Peyer's patch (tissue), 4 donors: ENCODE results near the gene IFITM2. TPM values are rescaled to one million over a fixed set of nuclear protein-coding genes. Genes with fewer than 3 reads are reported as not detected.
A peak's percentile ranks its signal among the peaks of the same experiment; 100 is the strongest.
"Not testable (repeated sequence)": the region's sequence is repeated elsewhere in the genome, so short reads cannot be mapped to it uniquely, and the experiment has no call there.

Source experiments
- DNase-seq, 3 donors: peaks; one replicate each; pipeline ENCODE4 v3.0.0-alpha.2; 2017 to 2019
- H3K27ac ChIP-seq, 4 donors: fragments of 200-600 bp; sonication (generic); one replicate each; pipeline ENCODE4 v1.5.1; 2016 to 2019
- H3K27me3 ChIP-seq, 2 donors: fragments of 200-600 bp; sonication (generic); one replicate each; pipeline ENCODE4 v1.5.1; 2019
- H3K36me3 ChIP-seq, 3 donors: fragments of 200-600 bp; sonication (generic); one replicate each; pipeline ENCODE4 v1.5.1; 2016 to 2019
- H3K4me1 ChIP-seq, 4 donors: fragments of 200-600 bp; sonication (generic); one replicate each; pipeline ENCODE4 v1.5.1; 2016 to 2019
- H3K4me3 ChIP-seq, 4 donors: fragments of 200-600 bp; sonication (generic); 1 replicate in 3 of 4; 2 replicates in 1 of 4; pipeline ENCODE4 v1.5.1; 2016 to 2019; ENCODE audit warnings: mild to moderate bottlenecking in 1 of 4
- H3K9me3 ChIP-seq, 4 donors: fragments of 200-600 bp; sonication (generic); one replicate each; pipeline ENCODE4 v1.5.1; 2016 to 2019; ENCODE audit warnings: mild to moderate bottlenecking in 1 of 4
- CTCF ChIP-seq, 6 experiments: fragments of 450-650 bp in 4 of 6; fragments of 200-600 bp in 2 of 6; sonication (generic) in 1 of 6; IDR thresholded peaks; one replicate each; pipeline ENCODE4 v1.5.1; 2017 to 2019; ENCODE audit warnings: antibody characterized with exemption in 6 of 6, mild to moderate bottlenecking in 3 of 6, moderate library complexity in 1 of 6
- POLR2A ChIP-seq, 2 donors: fragments of 450-650 bp; IDR thresholded peaks; one replicate each; pipeline ENCODE4 v1.5.1; 2017; ENCODE audit warnings: antibody characterized with exemption in 2 of 2, mild to moderate bottlenecking in 2 of 2, moderate library complexity in 2 of 2
- total RNA-seq, 4 donors: library from RNA; depleted of rRNA; stranded (reverse); fragments of >200 nt; gene quantifications; one replicate each; pipeline ENCODE4 v1.1.0, GENCODE V29; 2016

Gene IFITM2
- total RNA-seq, 4 donors from 2014 or later, result 15.6 to 98.2 (median 46.0) TPM

GRCh38 chr11:326842-327580, 19.4 kb downstream of the IFITM2 start:
- H3K4me1 ChIP-seq, result peaks cover 0 to 34% (median 23%) of the 10 kb centered on the region in 4 donors
- no peaks in the 10 kb centered on the region for H3K36me3 ChIP-seq
- H3K27ac ChIP-seq, result peak overlapping the region; percentile 79 to 89 (median 86)
- H3K9me3 ChIP-seq, result no peaks in the 10 kb centered on the region
- peak; percentile 70 to 97 (median 95) for DNase-seq
- H3K27me3 ChIP-seq, result no peaks in the 10 kb centered on the region
- H3K4me3 ChIP-seq, result peak overlapping the region in 2 of 4 donors; percentile 6 to 11
- peak in 1 of 2 donors; percentile 14 for TF ChIP-seq POLR2A (IDR thresholded peaks at IDR 0.05)
- no peak for TF ChIP-seq CTCF (IDR thresholded peaks at IDR 0.05)

- Histone ChIP-seq H3K4me3 (peak overlapping the region in 1 of 4 donors; percentile 6), H3K36me3 (no peaks in the 10 kb centered on the region), H3K9me3 (no peaks in the 10 kb centered on the region), H3K27ac (peak overlapping the region; percentile 79 to 89 (median 86)), H3K27me3 (no peaks in the 10 kb centered on the region), H3K4me1 (peaks cover 0 to 34% (median 23%) of the 10 kb centered on the region in 4 donors)
- TF ChIP-seq CTCF (IDR thresholded peaks at IDR 0.05) (no peak), POLR2A (IDR thresholded peaks at IDR 0.05) (no peak)
- DNase-seq, result no peak
Observed at GRCh38 chr11:327581-327923, 19.9 kb downstream of the IFITM2 start.

- H3K4me1 ChIP-seq, result peaks cover 0 to 34% (median 23%) of the 10 kb centered on the region in 4 donors
- no peak overlapping the region for H3K4me3 ChIP-seq
- H3K9me3 ChIP-seq, result no peaks in the 10 kb centered on the region
- H3K27me3 ChIP-seq, result no peaks in the 10 kb centered on the region
- peak overlapping the region in 1 of 4 donors; percentile 89 for H3K27ac ChIP-seq
- no peak for TF ChIP-seq CTCF (IDR thresholded peaks at IDR 0.05)
- TF ChIP-seq POLR2A (IDR thresholded peaks at IDR 0.05), result no peak
- no peaks in the 10 kb centered on the region for H3K36me3 ChIP-seq
- DNase-seq, result no peak
Observed at GRCh38 chr11:328012-328411, 20.4 kb downstream of the IFITM2 start.

- peaks cover 0 to 34% (median 23%) of the 10 kb centered on the region in 4 donors for H3K4me1 ChIP-seq
- not testable (repeated sequence) for DNase-seq, H3K4me3 ChIP-seq
Observed at GRCh38 chr11:328516-329100, 21.0 kb downstream of the IFITM2 start.

GRCh38 chr11:329886-330253, 22.3 kb downstream of the IFITM2 start:
- H3K36me3 ChIP-seq, result no peaks in the 10 kb centered on the region

More at GRCh38 chr11:328516-329100, 21.0 kb downstream of the IFITM2 start:
- H3K36me3 ChIP-seq, H3K9me3 ChIP-seq, H3K27me3 ChIP-seq: not testable (repeated sequence)
- peak overlapping the region in 1 of 4 donors; percentile 89 for H3K27ac ChIP-seq

More at GRCh38 chr11:329886-330253, 22.3 kb downstream of the IFITM2 start:
- H3K27ac ChIP-seq, result peak overlapping the region in 1 of 4 donors; percentile 56
- H3K4me1 ChIP-seq, result peaks cover 0 to 34% (median 20%) of the 10 kb centered on the region in 4 donors
- DNase-seq, result no peak
- H3K4me3 ChIP-seq, result no peak overlapping the region
- H3K9me3 ChIP-seq, result no peaks in the 10 kb centered on the region
- TF ChIP-seq CTCF (IDR thresholded peaks at IDR 0.05), result no peak
- no peak for TF ChIP-seq POLR2A (IDR thresholded peaks at IDR 0.05)
- H3K27me3 ChIP-seq, result no peaks in the 10 kb centered on the region
